ENCODE results near the gene SLC35B1.
A peak's percentile ranks its signal among the peaks of the same experiment; 100 is the strongest.

SLC35B1 gene

GRCh38 chr17:49723423-49723822, 15.7 kb upstream of the SLC35B1 start:
- Histone ChIP-seq H3K4me3 (ENCODE audit: low read length) (no peak overlapping the region), H3K36me3 (replicated peaks; ENCODE audit: low read depth, low read length) (peaks cover 7% of the 10 kb centered on the region), H3K79me2 (ENCODE audit: low read length) (no peaks in the 10 kb centered on the region), H3K27me3 (ENCODE audit: low read depth, low read length) (no peaks in the 10 kb centered on the region), H3K9ac (ENCODE audit: low read length) (no peak overlapping the region), H3K4me2 (ENCODE audit: low read length) (no peak overlapping the region), H3K27ac (ENCODE audit: low read length) (no peak overlapping the region), H3K4me1 (ENCODE audit: low read length) (no peaks in the 10 kb centered on the region), H2AFZ (ENCODE audit: low read depth, low read length) (no peak overlapping the region), H3K9me3 (ENCODE audit: insufficient read depth, low read length) (no peaks in the 10 kb centered on the region), H4K20me1 (ENCODE audit: insufficient read depth, low read length) (0 out of 2 replicates have a peak, but pooled peaks cover under 1% of the 10 kb centered on the region)
- TF ChIP-seq CTCF (IDR thresholded peaks at IDR 0.05; ENCODE audit: low read depth, low read length) (no peak), EZH2phosphoT487 (IDR thresholded peaks at IDR 0.05; ENCODE audit: low read depth) (no peak)

- TF ChIP-seq EZH2phosphoT487 (IDR thresholded peaks at IDR 0.05; ENCODE audit: low read depth) (no peak), CTCF (IDR thresholded peaks at IDR 0.05; ENCODE audit: low read depth, low read length) (no peak)
- no peak overlapping the region for H3K4me3 ChIP-seq (ENCODE audit: low read length)
- H3K27me3 ChIP-seq (ENCODE audit: low read depth, low read length), result no peaks in the 10 kb centered on the region
- H3K27ac ChIP-seq (ENCODE audit: low read length), result no peak overlapping the region
- no peaks in the 10 kb centered on the region for H4K20me1 ChIP-seq (ENCODE audit: insufficient read depth, low read length)
- H2AFZ ChIP-seq (ENCODE audit: low read depth, low read length), result no peak overlapping the region
- peaks cover 12% of the 10 kb centered on the region for H3K36me3 ChIP-seq (replicated peaks; ENCODE audit: low read depth, low read length)
- peaks cover 10% of the 10 kb centered on the region for H3K4me1 ChIP-seq (ENCODE audit: low read length)
- no peak overlapping the region for H3K9ac ChIP-seq (ENCODE audit: low read length)
- H3K9me3 ChIP-seq (ENCODE audit: insufficient read depth, low read length), result no peaks in the 10 kb centered on the region
- no peak overlapping the region for H3K4me2 ChIP-seq (ENCODE audit: low read length)
- H3K79me2 ChIP-seq (ENCODE audit: low read length), result no peaks in the 10 kb centered on the region
These were observed 14.3 kb upstream of the SLC35B1 start for GRCh38 chr17:49722066-49722465.

- Histone ChIP-seq H3K4me2 (ENCODE audit: low read length) (peak overlapping the region; percentile 20; the same call in 1 of the 2 replicates), H4K20me1 (ENCODE audit: insufficient read depth, low read length) (no peaks in the 10 kb centered on the region), H3K4me3 (ENCODE audit: low read length) (no peak overlapping the region), H3K27me3 (ENCODE audit: low read depth, low read length) (no peaks in the 10 kb centered on the region), H3K79me2 (ENCODE audit: low read length) (no peaks in the 10 kb centered on the region), H3K4me1 (ENCODE audit: low read length) (peaks cover 12% of the 10 kb centered on the region), H3K9ac (ENCODE audit: low read length) (no peak overlapping the region), H2AFZ (ENCODE audit: low read depth, low read length) (no peak overlapping the region), H3K36me3 (replicated peaks; ENCODE audit: low read depth, low read length) (peaks cover 4% of the 10 kb centered on the region), H3K9me3 (ENCODE audit: insufficient read depth, low read length) (no peaks in the 10 kb centered on the region), H3K27ac (ENCODE audit: low read length) (no peak overlapping the region)
- TF ChIP-seq CTCF (IDR thresholded peaks at IDR 0.05; ENCODE audit: low read depth, low read length), result no peak
These were observed 9.7 kb upstream of the SLC35B1 start for GRCh38 chr17:49717371-49717861.

GRCh38 chr17:49716668-49717364, 9.1 kb upstream of the SLC35B1 start:
- Histone ChIP-seq H3K27me3 (ENCODE audit: low read depth, low read length) (no peaks in the 10 kb centered on the region), H3K4me1 (ENCODE audit: low read length) (peaks cover 12% of the 10 kb centered on the region), H4K20me1 (ENCODE audit: insufficient read depth, low read length) (no peaks in the 10 kb centered on the region), H3K4me3 (ENCODE audit: low read length) (no peak overlapping the region), H3K36me3 (replicated peaks; ENCODE audit: low read depth, low read length) (peaks cover 4% of the 10 kb centered on the region), H3K79me2 (ENCODE audit: low read length) (no peaks in the 10 kb centered on the region), H3K4me2 (ENCODE audit: low read length) (no peak overlapping the region), H3K27ac (ENCODE audit: low read length) (no peak overlapping the region), H2AFZ (ENCODE audit: low read depth, low read length) (no peak overlapping the region), H3K9ac (ENCODE audit: low read length) (no peak overlapping the region), H3K9me3 (ENCODE audit: insufficient read depth, low read length) (no peaks in the 10 kb centered on the region)
- TF ChIP-seq CTCF (IDR thresholded peaks at IDR 0.05; ENCODE audit: low read depth, low read length), result no peak
- no peak for TF ChIP-seq EZH2phosphoT487 (IDR thresholded peaks at IDR 0.05; ENCODE audit: low read depth)
